Activated CD8-positive, alpha-beta memory T cell treated with anti-CD3 and anti-CD28 coated beads, Interleukin-2, amount 50 U/mL, for 4 hours (primary cell): Measurements from ENCODE around the gene TRPV3.
A peak's percentile ranks its signal among the peaks of the same experiment; 100 is the strongest.
"Not testable (repeated sequence)": the region's sequence is repeated elsewhere in the genome, so short reads cannot be mapped to it uniquely, and the experiment has no call there.

Experiments used
- DNase-seq: peaks from one replicate; pipeline ENCODE4 v3.0.0-alpha.2; 2020

TRPV3 gene

GRCh38 chr17:3557768-3558583, at the start of gene TRPV3:
Gene TRPV3, minus strand, starts transcription at chr17:3557812. Its CDS starts 2,962 bp downstream, at chr17:3554850.
- peak; percentile 68 for DNase-seq

- DNase-seq = no peak
Observed at GRCh38 chr17:3603870-3604259, 46.3 kb upstream of the TRPV3 start.

- no peak for DNase-seq
Observed at GRCh38 chr17:3603119-3603869, 45.7 kb upstream of the TRPV3 start.

GRCh38 chr17:3602499-3602898, 44.9 kb upstream of the TRPV3 start:
- no peak for DNase-seq

- DNase-seq = no peak
Observed at GRCh38 chr17:3600529-3601205, 43.1 kb upstream of the TRPV3 start.

GRCh38 chr17:3598078-3598477, 40.5 kb upstream of the TRPV3 start:
- no peak for DNase-seq

GRCh38 chr17:3596804-3597464, 39.3 kb upstream of the TRPV3 start:
- no peak for DNase-seq

GRCh38 chr17:3594976-3595375, 37.4 kb upstream of the TRPV3 start:
- DNase-seq = no peak

- no peak for DNase-seq
Observed at GRCh38 chr17:3594051-3594800, 36.6 kb upstream of the TRPV3 start.

- no peak for DNase-seq
Observed at GRCh38 chr17:3593384-3593783, 35.8 kb upstream of the TRPV3 start.

GRCh38 chr17:3592216-3592860, 34.7 kb upstream of the TRPV3 start:
- no peak for DNase-seq

- DNase-seq = no peak
Observed at GRCh38 chr17:3590768-3591167, 33.2 kb upstream of the TRPV3 start.

GRCh38 chr17:3590231-3590630, 32.6 kb upstream of the TRPV3 start:
- no peak for DNase-seq

- DNase-seq = no peak
Observed at GRCh38 chr17:3589784-3590183, 32.2 kb upstream of the TRPV3 start.

- DNase-seq = no peak
Observed at GRCh38 chr17:3585826-3586225, 28.2 kb upstream of the TRPV3 start.

GRCh38 chr17:3583456-3583855, 25.8 kb upstream of the TRPV3 start:
- DNase-seq = no peak

GRCh38 chr17:3582915-3583314, 25.3 kb upstream of the TRPV3 start:
- no peak for DNase-seq

- DNase-seq = not testable (repeated sequence)
Observed at GRCh38 chr17:3578667-3579066, 21.1 kb upstream of the TRPV3 start.

GRCh38 chr17:3576970-3577369, 19.4 kb upstream of the TRPV3 start:
- no peak for DNase-seq

- DNase-seq = no peak
Observed at GRCh38 chr17:3575511-3575910, 17.9 kb upstream of the TRPV3 start.

GRCh38 chr17:3574231-3574630, 16.6 kb upstream of the TRPV3 start:
- no peak for DNase-seq
